ENCODE results near the gene CEP162. TPM values are rescaled to one million over a fixed set of nuclear protein-coding genes. Genes with fewer than 3 reads are reported as not detected.
"Not testable (repeated sequence)": the region's sequence is repeated elsewhere in the genome, so short reads cannot be mapped to it uniquely, and the experiment has no call there.

The CEP162 gene
- total and polyA plus RNA-seq, 8 donors = 1.4 to 33.9 (median 8.0) TPM

- intact Hi-C loops (cut with DNase I; ENCODE audit: low total_unique reads) = no loop called here
- H3K4me1 ChIP-seq = no peaks in the 10 kb centered on the region
- 82 to 97% (median 92%) methylated on average over 1 of the region's 1 CpG for WGBS, 5 donors
- H3K36me3 ChIP-seq = no peaks in the 10 kb centered on the region
- no peak for TF ChIP-seq POLR2AphosphoS5 (IDR thresholded peaks at IDR 0.05)
- no peak for TF ChIP-seq CTCF (IDR thresholded peaks at IDR 0.05)
- no peak for TF ChIP-seq EP300 (IDR thresholded peaks at IDR 0.05)
- no peak for TF ChIP-seq POLR2A (IDR thresholded peaks at IDR 0.05)
- no peak overlapping the region for H3K27ac ChIP-seq
- H3K9me3 ChIP-seq = no peaks in the 10 kb centered on the region
- no peak overlapping the region for H3K4me3 ChIP-seq
- no peak for DNase-seq
- H3K27me3 ChIP-seq = no peaks in the 10 kb centered on the region
Measured at GRCh38 chr6:84086056-84086455, 141.4 kb downstream of the CEP162 start.

GRCh38 chr6:84084705-84085104 is 142.7 kb downstream of the CEP162 start:
- H3K4me3 ChIP-seq; H3K27ac ChIP-seq; intact Hi-C loops (cut with DNase I; ENCODE audit: low total_unique reads); DNase-seq; H3K4me1 ChIP-seq; H3K27me3 ChIP-seq; H3K36me3 ChIP-seq; H3K9me3 ChIP-seq: not testable (repeated sequence)

GRCh38 chr6:84082689-84083265 is 144.7 kb downstream of the CEP162 start:
- TF ChIP-seq POLR2AphosphoS5 (IDR thresholded peaks at IDR 0.05) = no peak
- no peak for TF ChIP-seq CTCF (IDR thresholded peaks at IDR 0.05)
- TF ChIP-seq POLR2A (IDR thresholded peaks at IDR 0.05) = no peak
- no peak for TF ChIP-seq EP300 (IDR thresholded peaks at IDR 0.05)
- Histone ChIP-seq H3K27ac (no peak overlapping the region), H3K4me3 (no peak overlapping the region), H3K36me3 (no peaks in the 10 kb centered on the region), H3K4me1 (no peaks in the 10 kb centered on the region), H3K27me3 (no peaks in the 10 kb centered on the region), H3K9me3 (no peaks in the 10 kb centered on the region)
- DNase-seq = no peak
- 43 to 58% (median 52%) methylated on average over 11 of the region's 11 CpGs for WGBS, 5 donors
- intact Hi-C loops (cut with DNase I; ENCODE audit: low total_unique reads) = no loop called here

GRCh38 chr6:84081222-84081621 is 146.2 kb downstream of the CEP162 start:
- no peak for DNase-seq
- intact Hi-C loops (cut with DNase I; ENCODE audit: low total_unique reads) = no loop called here
- no peaks in the 10 kb centered on the region for H3K4me1 ChIP-seq
- H3K36me3 ChIP-seq = no peaks in the 10 kb centered on the region
- no peaks in the 10 kb centered on the region for H3K27me3 ChIP-seq
- H3K9me3 ChIP-seq = no peaks in the 10 kb centered on the region
- 82 to 100% (median 87%) methylated on average over 2 of the region's 2 CpGs for WGBS, 5 donors
- no peak overlapping the region for H3K27ac ChIP-seq
- TF ChIP-seq POLR2AphosphoS5 (IDR thresholded peaks at IDR 0.05) = no peak
- TF ChIP-seq EP300 (IDR thresholded peaks at IDR 0.05) = no peak
- no peak for TF ChIP-seq CTCF (IDR thresholded peaks at IDR 0.05)
- no peak for TF ChIP-seq POLR2A (IDR thresholded peaks at IDR 0.05)
- H3K4me3 ChIP-seq = no peak overlapping the region

GRCh38 chr6:84078335-84078734 is 149.1 kb downstream of the CEP162 start:
- no peak overlapping the region for H3K4me3 ChIP-seq
- H3K36me3 ChIP-seq = no peaks in the 10 kb centered on the region
- H3K27ac ChIP-seq = no peak overlapping the region
- TF ChIP-seq CTCF (IDR thresholded peaks at IDR 0.05) (no peak), POLR2AphosphoS5 (IDR thresholded peaks at IDR 0.05) (no peak), POLR2A (IDR thresholded peaks at IDR 0.05) (no peak), EP300 (IDR thresholded peaks at IDR 0.05) (no peak)
- intact Hi-C loops (cut with DNase I; ENCODE audit: low total_unique reads) = no loop called here
- no peaks in the 10 kb centered on the region for H3K27me3 ChIP-seq
- DNase-seq = no peak
- no peaks in the 10 kb centered on the region for H3K4me1 ChIP-seq
- H3K9me3 ChIP-seq = no peaks in the 10 kb centered on the region
- WGBS, 5 donors = 29 to 62% (median 45%) methylated on average over 1 of the region's 1 CpG

All from stomach (tissue), 9 donors.